GM10847 (cell line): Measurements from ENCODE around the gene ARHGAP21.

Source experiments
- POLR2A ChIP-seq: IDR thresholded peaks from 2 replicates; pipeline ENCODE4 v1.6.1; 2011; ENCODE audit not compliant: insufficient read length; ENCODE audit errors: extremely low read depth

Gene ARHGAP21

GRCh38 chr10:24570658-24571426, 152.8 kb downstream of the ARHGAP21 start:
- TF ChIP-seq POLR2A = no peak

- TF ChIP-seq POLR2A = no peak
Measured at GRCh38 chr10:24569828-24570657, 153.6 kb downstream of the ARHGAP21 start.

GRCh38 chr10:24569330-24569796, 154.3 kb downstream of the ARHGAP21 start:
- TF ChIP-seq POLR2A = no peak

- TF ChIP-seq POLR2A = no peak
Measured at GRCh38 chr10:24568042-24568441, 155.6 kb downstream of the ARHGAP21 start.

- no peak for TF ChIP-seq POLR2A
Measured at GRCh38 chr10:24561453-24561852, 162.2 kb downstream of the ARHGAP21 start.

GRCh38 chr10:24556750-24557742, 166.6 kb downstream of the ARHGAP21 start:
- no peak for TF ChIP-seq POLR2A

DNA sequence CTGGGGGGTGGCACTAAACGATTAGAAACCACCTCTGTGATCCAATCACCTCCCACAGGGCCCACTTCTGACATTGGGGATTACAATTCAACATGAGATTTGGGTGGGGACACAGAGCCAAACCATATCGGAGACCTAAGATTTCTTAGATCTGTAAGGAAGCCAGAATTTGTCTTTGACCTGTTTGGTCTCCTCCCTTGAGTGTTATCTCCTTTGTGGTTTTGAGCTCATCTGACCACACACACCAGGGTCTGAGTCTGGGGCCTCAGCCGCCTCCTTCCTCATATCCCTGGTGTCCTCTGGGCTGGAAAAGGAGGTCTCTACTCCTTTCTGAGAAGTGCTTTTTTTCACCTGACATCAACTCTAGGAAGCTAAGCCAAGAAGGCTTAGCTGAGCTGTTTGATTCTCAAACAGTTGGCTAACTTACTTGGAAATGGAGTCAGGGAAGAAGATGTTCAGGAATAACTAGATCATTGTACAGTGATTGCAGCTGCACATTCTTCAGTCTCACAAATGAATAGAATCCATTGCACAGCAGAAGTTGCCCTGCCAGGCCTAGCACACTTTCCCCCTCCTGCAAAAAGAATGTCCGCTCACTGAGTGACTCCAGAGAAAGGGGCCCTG, 167.4 kb downstream of the ARHGAP21 start:
- TF ChIP-seq POLR2A = no peak

DNA sequence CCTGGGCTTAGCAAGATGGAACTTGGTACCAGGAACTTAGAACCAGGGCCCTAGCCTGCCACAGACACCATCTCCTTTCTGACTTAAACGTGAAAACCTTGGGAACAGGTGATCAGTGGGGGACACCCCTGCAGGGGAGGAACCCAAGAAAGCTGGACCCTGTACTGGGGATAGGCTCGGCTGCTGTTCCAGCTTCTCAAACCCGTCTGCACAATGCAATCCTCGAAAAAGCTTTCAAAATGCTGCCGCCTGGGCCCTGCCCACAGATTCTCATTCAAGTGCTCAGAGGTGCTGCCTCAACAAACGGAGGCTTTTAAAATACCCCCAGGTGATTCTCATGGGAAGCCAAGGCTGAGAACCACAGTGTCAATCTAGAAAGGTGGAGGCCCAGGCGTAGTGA, 169.7 kb downstream of the ARHGAP21 start:
- TF ChIP-seq POLR2A = no peak

DNA sequence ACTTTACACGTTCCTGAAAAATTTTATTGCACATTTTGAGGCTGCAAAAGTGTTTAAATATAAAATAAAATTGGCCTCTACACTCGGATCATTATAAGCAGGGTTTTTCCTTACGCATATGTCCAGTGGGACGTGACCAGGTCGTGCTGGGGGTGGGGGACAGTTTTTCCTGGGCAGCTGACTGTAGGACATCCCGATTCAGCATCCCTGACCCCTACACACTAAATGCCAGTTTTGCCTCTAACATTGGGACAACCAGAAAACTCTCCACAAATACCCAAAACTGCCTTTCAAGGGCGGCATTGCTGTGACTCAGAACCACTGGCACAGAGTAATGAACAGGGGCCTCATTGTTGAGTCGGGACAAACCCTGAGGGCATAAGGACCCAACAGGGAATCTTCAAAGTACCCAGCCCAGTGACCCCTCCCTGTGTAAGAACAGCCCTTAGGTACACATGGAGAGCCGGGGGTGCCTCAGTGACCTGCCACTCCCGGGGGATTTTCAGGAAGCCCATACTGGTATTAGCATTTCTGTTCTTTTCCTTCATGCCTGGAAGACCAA, 170.6 kb downstream of the ARHGAP21 start:
- TF ChIP-seq POLR2A = no peak

GRCh38 chr10:24552346-24553016, 171.2 kb downstream of the ARHGAP21 start:
- TF ChIP-seq POLR2A = no peak

GRCh38 chr10:24551161-24551560, 172.5 kb downstream of the ARHGAP21 start:
- TF ChIP-seq POLR2A = no peak

- no peak for TF ChIP-seq POLR2A
Measured at GRCh38 chr10:24550680-24551079, 173.0 kb downstream of the ARHGAP21 start.

GRCh38 chr10:24545585-24545984, 178.1 kb downstream of the ARHGAP21 start:
- no peak for TF ChIP-seq POLR2A

GRCh38 chr10:24544776-24545175, 178.9 kb downstream of the ARHGAP21 start:
- no peak for TF ChIP-seq POLR2A
